Astrocyte (in vitro differentiated cells and primary cell): ENCODE measurements around the gene ZFHX3.

Experiments
- CTCF ChIP-seq: IDR thresholded peaks from 2 replicates; pipeline ENCODE4 v1.5.1; 2011; ENCODE audit warnings: low read depth, mild to moderate bottlenecking, inconsistent platforms, low read length, moderate library complexity; ENCODE audit not compliant: insufficient read depth
- EZH2 ChIP-seq: IDR thresholded peaks from 2 replicates; pipeline ENCODE4 v1.6.1; 2012; ENCODE audit warnings: mild to moderate bottlenecking, low read length, inconsistent platforms; ENCODE audit not compliant: insufficient read depth

- TF ChIP-seq CTCF (no peak), EZH2 (no peak)
Observed at GRCh38 chr16:72932677-72933335, 115.1 kb downstream of the ZFHX3 start.
